Caco-2 (cell line): ENCODE data around the gene BARX2. TPM values are rescaled to one million over a fixed set of nuclear protein-coding genes. Genes with fewer than 3 reads are reported as not detected.

Experiments used
- BruUV-seq: library from RNA; stranded (reverse); fragments of 400-500 nt; replicated peaks from 2 replicates; lab custom pipeline; 2021; lab: Mats Ljungman, UMichigan
- CTCF ChIA-PET: fragments of 300-600 bp; sonication (Branson Sonifier 250); formaldehyde crosslinking; loops from one replicate; lab custom pipeline; 2022; ENCODE audit warnings: antibody characterized with exemption; lab: Charles Lee
- POLR2A ChIA-PET: fragments of 300-600 bp; sonication (Branson Sonifier 250); formaldehyde crosslinking; loops from one replicate; lab custom pipeline; 2022; ENCODE audit warnings: antibody characterized with exemption; lab: Charles Lee
- DNase-seq, 2 experiments: peaks; one replicate each; pipeline versions ENCODE4 v3.0.0 to v3.0.0-alpha.2; 2020 to 2022
- H3K27me3 ChIP-seq: replicated peaks from 2 replicates; pipeline ENCODE4 v1.6.0; 2011; ENCODE audit warnings: low read length; ENCODE audit not compliant: control insufficient read depth, insufficient read depth
- H3K36me3 ChIP-seq: 2 replicates; pipeline ENCODE4 v1.5.1; 2011; ENCODE audit warnings: low read length; ENCODE audit not compliant: control insufficient read depth, insufficient read depth
- H3K4me1 ChIP-seq: fragments of 250-450 bp; sonication (Bioruptor Pico); 2 replicates; pipeline ENCODE4 v1.5.1; 2020; ENCODE audit warnings: mild to moderate bottlenecking
- H3K4me3 ChIP-seq: 2 replicates; pipeline ENCODE4 v1.5.1; 2011; ENCODE audit warnings: low read depth, mild to moderate bottlenecking, control low read depth, low read length
- H3K9me3 ChIP-seq: fragments of 250-450 bp; sonication (Bioruptor Pico); 2 replicates; pipeline ENCODE4 v1.5.1; 2020; ENCODE audit warnings: mild to moderate bottlenecking, moderate library complexity
- H3K27ac Mint-ChIP-seq: one replicate; pipeline ENCODE4 v1.8.0; 2022; ENCODE audit warnings: mixed read lengths; ENCODE audit not compliant: unreplicated experiment
- H3K27me3 Mint-ChIP-seq: one replicate; pipeline ENCODE4 v1.8.0; 2022; ENCODE audit warnings: mixed read lengths; ENCODE audit not compliant: insufficient read depth, unreplicated experiment
- H3K36me3 Mint-ChIP-seq: one replicate; pipeline ENCODE4 v1.8.0; 2022; ENCODE audit warnings: mild to moderate bottlenecking, mixed read lengths; ENCODE audit not compliant: insufficient read depth, unreplicated experiment
- H3K4me1 Mint-ChIP-seq: one replicate; pipeline ENCODE4 v1.8.0; 2022; ENCODE audit warnings: low read depth, mixed read lengths; ENCODE audit not compliant: unreplicated experiment
- H3K4me3 Mint-ChIP-seq: one replicate; pipeline ENCODE4 v1.8.0; 2022; ENCODE audit warnings: mild to moderate bottlenecking, moderate library complexity, mixed read lengths; ENCODE audit not compliant: unreplicated experiment
- H3K9me3 Mint-ChIP-seq: one replicate; pipeline ENCODE4 v1.8.0; 2022; ENCODE audit warnings: mixed read lengths; ENCODE audit not compliant: unreplicated experiment
- CTCF ChIP-seq, 2 experiments: fragments of 200-600 bp in 1 of 2; IDR thresholded peaks; 1 replicate in 1 of 2; 2 replicates in 1 of 2; pipeline versions ENCODE4 v1.5.1 to v1.8.0; 2011 to 2022; ENCODE audit warnings: antibody characterized with exemption in 1 of 2, control low read depth in 1 of 2, inconsistent platforms in 1 of 2, low read depth in 1 of 2, low read length in 1 of 2, mild to moderate bottlenecking in 1 of 2, moderate library complexity in 1 of 2; ENCODE audit not compliant: insufficient read depth in 1 of 2, severe bottlenecking in 1 of 2, unreplicated experiment in 1 of 2
- intact Hi-C: fragments of 100-400 bp; cut with micrococcal nuclease; formaldehyde crosslinking; loops from one replicate; pipeline ENCODE4 v1.10.0; 2022; ENCODE audit not compliant: unreplicated experiment
- total RNA-seq: library from RNA; stranded (reverse); gene quantifications from 2 replicates; pipeline ENCODE4 v1.2.3, GENCODE V29; 2022

The BARX2 gene
- total RNA-seq, 1 experiment from 2014 or later = 0.82 TPM

GRCh38 chr11:129414144-129414872 lies 38.7 kb downstream of the BARX2 start:
- Histone ChIP-seq H3K36me3 (no peaks in the 10 kb centered on the region), H3K27me3 (no peaks in the 10 kb centered on the region), H3K9me3 (no peaks in the 10 kb centered on the region), H3K4me3 (no peak overlapping the region), H3K4me1 (peaks cover 19% of the 10 kb centered on the region; the same call in 1 of the 2 replicates)
- no peak for DNase-seq
- BruUV-seq = no TSS peak
- ChIA-PET POLR2A (no interaction called here), CTCF (no interaction called here)
- Mint-ChIP-seq H3K9me3 (peaks cover 8% of the 10 kb centered on the region), H3K4me3 (no peak overlapping the region), H3K36me3 (no peaks in the 10 kb centered on the region), H3K27me3 (no peaks in the 10 kb centered on the region), H3K27ac (no peak overlapping the region), H3K4me1 (peaks cover 21% of the 10 kb centered on the region)
- intact Hi-C loops = no loop called here
- TF ChIP-seq CTCF (IDR thresholded peaks at IDR 0.05; ENCODE audit: insufficient read depth in 1 of 2, low read depth in 1 of 2, low read length in 1 of 2, severe bottlenecking in 1 of 2, unreplicated experiment in 1 of 2) = no peak

- no peaks in the 10 kb centered on the region for H3K27me3 Mint-ChIP-seq
- CTCF ChIA-PET = no interaction called here
These were observed 40.6 kb downstream of the BARX2 start for GRCh38 chr11:129416080-129416820.

More at GRCh38 chr11:129416080-129416820, 40.6 kb downstream of the BARX2 start:
- Histone ChIP-seq H3K27me3 (no peaks in the 10 kb centered on the region), H3K4me1 (peaks cover 23% of the 10 kb centered on the region; the same call in 1 of the 2 replicates), H3K9me3 (no peaks in the 10 kb centered on the region), H3K36me3 (no peaks in the 10 kb centered on the region), H3K4me3 (no peak overlapping the region)
- no TSS peak for BruUV-seq
- H3K4me3 Mint-ChIP-seq = no peak overlapping the region
- POLR2A ChIA-PET = no interaction called here
- peaks cover 21% of the 10 kb centered on the region for H3K4me1 Mint-ChIP-seq
- intact Hi-C loops = no loop called here
- H3K27ac Mint-ChIP-seq = peak overlapping the region; percentile 31
- no peaks in the 10 kb centered on the region for H3K36me3 Mint-ChIP-seq
- DNase-seq = no peak
- no peak for TF ChIP-seq CTCF (IDR thresholded peaks at IDR 0.05; ENCODE audit: insufficient read depth in 1 of 2, low read depth in 1 of 2, low read length in 1 of 2, severe bottlenecking in 1 of 2, unreplicated experiment in 1 of 2)
- H3K9me3 Mint-ChIP-seq = peaks cover 8% of the 10 kb centered on the region
